SU-DHL-6 (cell line): Measurements from ENCODE around the gene CCM2.

Source experiments
- H2AFZ ChIP-seq: fragments of 200-600 bp; sonication (generic); 2 replicates; pipeline ENCODE4 v1.6.1; 2014; ENCODE audit warnings: low read depth, mild to moderate bottlenecking, moderate library complexity, mixed read lengths, antibody characterized with exemption, low read length; ENCODE audit not compliant: severe bottlenecking
- H3F3A ChIP-seq: fragments of 200-600 bp; shearing (Covaris generic); 2 replicates; pipeline ENCODE4 v1.6.0; 2016; ENCODE audit warnings: antibody characterized with exemption, mild to moderate bottlenecking; ENCODE audit not compliant: insufficient read depth
- H3K27ac ChIP-seq: fragments of 200-600 bp; sonication (generic); 2 replicates; pipeline ENCODE4 v1.5.1; 2016; ENCODE audit warnings: low read depth, mild to moderate bottlenecking, low read length, moderate library complexity, mixed read lengths
- H3K27me3 ChIP-seq: fragments of 200-600 bp; sonication (generic), shearing (Covaris generic); 2 replicates; pipeline ENCODE4 v1.6.0; 2014; ENCODE audit warnings: mild to moderate bottlenecking, low read length
- H3K36me3 ChIP-seq: fragments of 200-600 bp; sonication (generic); 2 replicates; pipeline ENCODE4 v1.6.1; 2014; ENCODE audit warnings: mild to moderate bottlenecking, low read length, mixed read lengths
- H3K4me2 ChIP-seq: fragments of 300-600, 200-600 bp; shearing (Covaris generic), sonication (generic); 2 replicates; pipeline ENCODE4 v1.6.0; 2014; ENCODE audit warnings: low read length, low read depth, mild to moderate bottlenecking; ENCODE audit not compliant: poor library complexity, severe bottlenecking
- H3K4me3 ChIP-seq: fragments of 200-600 bp; sonication (generic); 2 replicates; pipeline ENCODE4 v1.5.1; 2014; ENCODE audit warnings: antibody characterized with exemption, low read length, mild to moderate bottlenecking, mixed read lengths; ENCODE audit not compliant: insufficient read depth, poor library complexity, severe bottlenecking
- H3K79me2 ChIP-seq: fragments of 200-600 bp; sonication (generic); 2 replicates; pipeline ENCODE4 v1.6.1; 2014; ENCODE audit warnings: mild to moderate bottlenecking, low read length, moderate library complexity; ENCODE audit not compliant: insufficient read depth
- H3K9ac ChIP-seq: fragments of 200-600 bp; sonication (generic); 2 replicates; pipeline ENCODE4 v1.7.0; 2014; ENCODE audit warnings: mild to moderate bottlenecking, low read length
- H3K9me2 ChIP-seq: fragments of 200-600 bp; sonication (generic); replicated peaks from 2 replicates; pipeline ENCODE4 v1.6.1; 2014; ENCODE audit warnings: low read length; ENCODE audit not compliant: insufficient read depth
- H3K9me3 ChIP-seq: fragments of 200-600 bp; sonication (generic); 2 replicates; pipeline ENCODE4 v1.6.1; 2014; ENCODE audit warnings: low read length, mixed read lengths; ENCODE audit not compliant: insufficient read depth
- H4K20me1 ChIP-seq: fragments of 200-600 bp; sonication (generic); 2 replicates; pipeline ENCODE4 v1.6.1; 2014; ENCODE audit warnings: low read depth, mild to moderate bottlenecking, antibody characterized with exemption, low read length, moderate library complexity, mixed read lengths
- EZH2phosphoT487 ChIP-seq: fragments of 200-600 bp; sonication (generic), shearing (Covaris generic); conservative IDR thresholded peaks from 2 replicates; pipeline ENCODE4 v1.6.1; 2018; ENCODE audit warnings: mild to moderate bottlenecking, antibody characterized with exemption, low read length, moderate library complexity, mixed read lengths
- TF ChIP-seq, protein P1 (sequence below): fragments of 200-600 bp; sonication (generic); IDR thresholded peaks from one replicate; pipeline ENCODE4 v1.5.1; 2017; ENCODE audit warnings: antibody characterized with exemption, mild to moderate bottlenecking, low read length, moderate library complexity; ENCODE audit not compliant: insufficient read depth, poor library complexity, severe bottlenecking

The CCM2 gene

DNA sequence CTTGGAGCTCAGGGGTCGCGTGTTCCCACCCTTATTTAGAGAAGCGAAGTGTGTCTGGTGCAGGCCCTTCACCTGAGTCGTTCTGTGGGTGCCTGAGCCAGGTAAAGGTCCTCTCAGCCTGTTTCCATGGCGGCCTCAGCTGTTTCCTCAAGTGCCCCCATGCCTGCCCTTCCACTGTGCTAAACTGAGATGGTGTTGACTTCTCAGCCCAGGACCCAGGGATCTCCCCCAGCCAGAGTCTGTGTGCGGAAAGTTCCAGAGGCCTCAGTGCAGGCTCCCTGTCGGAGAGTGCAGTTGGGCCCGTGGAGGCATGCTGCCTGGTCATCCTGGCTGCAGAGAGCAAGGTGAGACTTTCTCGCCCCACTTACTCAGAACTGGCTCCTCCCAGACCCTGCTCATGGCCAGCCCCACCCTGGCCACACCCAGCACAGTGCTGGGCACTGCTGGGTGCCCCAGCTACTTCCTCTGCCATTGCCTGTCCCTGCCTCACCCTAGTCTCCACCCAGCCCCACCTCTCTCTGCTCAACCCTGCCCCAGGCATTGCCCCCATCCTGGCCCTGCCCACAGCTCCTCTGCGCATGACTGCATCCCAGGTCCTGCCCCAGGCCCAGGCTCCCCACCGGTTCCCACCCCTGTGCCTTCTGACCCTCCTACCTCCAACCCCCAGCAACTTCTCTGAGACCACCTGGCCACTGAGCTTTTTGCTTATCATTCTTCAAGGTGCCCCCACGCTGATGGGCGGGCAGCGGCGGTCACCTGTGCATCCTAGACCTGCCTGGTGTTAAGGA, 68.4 kb downstream of the CCM2 start:
- H3K36me3 ChIP-seq, result peaks cover 12% of the 10 kb centered on the region; the same call in 1 of the 2 replicates
- H3K9me3 ChIP-seq, result no peaks in the 10 kb centered on the region
- no peak overlapping the region for H3K4me2 ChIP-seq
- no peak overlapping the region for H3K9ac ChIP-seq
- H3K9me2 ChIP-seq, result no peaks in the 10 kb centered on the region
- no peak overlapping the region for H3K4me3 ChIP-seq
- H3K27me3 ChIP-seq, result no peaks in the 10 kb centered on the region
- no peaks in the 10 kb centered on the region for H3F3A ChIP-seq
- no peak for TF ChIP-seq EZH2phosphoT487
- TF ChIP-seq, protein P1, sequence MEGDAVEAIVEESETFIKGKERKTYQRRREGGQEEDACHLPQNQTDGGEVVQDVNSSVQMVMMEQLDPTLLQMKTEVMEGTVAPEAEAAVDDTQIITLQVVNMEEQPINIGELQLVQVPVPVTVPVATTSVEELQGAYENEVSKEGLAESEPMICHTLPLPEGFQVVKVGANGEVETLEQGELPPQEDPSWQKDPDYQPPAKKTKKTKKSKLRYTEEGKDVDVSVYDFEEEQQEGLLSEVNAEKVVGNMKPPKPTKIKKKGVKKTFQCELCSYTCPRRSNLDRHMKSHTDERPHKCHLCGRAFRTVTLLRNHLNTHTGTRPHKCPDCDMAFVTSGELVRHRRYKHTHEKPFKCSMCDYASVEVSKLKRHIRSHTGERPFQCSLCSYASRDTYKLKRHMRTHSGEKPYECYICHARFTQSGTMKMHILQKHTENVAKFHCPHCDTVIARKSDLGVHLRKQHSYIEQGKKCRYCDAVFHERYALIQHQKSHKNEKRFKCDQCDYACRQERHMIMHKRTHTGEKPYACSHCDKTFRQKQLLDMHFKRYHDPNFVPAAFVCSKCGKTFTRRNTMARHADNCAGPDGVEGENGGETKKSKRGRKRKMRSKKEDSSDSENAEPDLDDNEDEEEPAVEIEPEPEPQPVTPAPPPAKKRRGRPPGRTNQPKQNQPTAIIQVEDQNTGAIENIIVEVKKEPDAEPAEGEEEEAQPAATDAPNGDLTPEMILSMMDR, result no peak
- peaks cover 29% of the 10 kb centered on the region for H3K79me2 ChIP-seq
- no peak overlapping the region for H3K27ac ChIP-seq
- no peaks in the 10 kb centered on the region; the same call in 1 of the 2 replicates for H4K20me1 ChIP-seq
- H2AFZ ChIP-seq, result no peak overlapping the region

DNA sequence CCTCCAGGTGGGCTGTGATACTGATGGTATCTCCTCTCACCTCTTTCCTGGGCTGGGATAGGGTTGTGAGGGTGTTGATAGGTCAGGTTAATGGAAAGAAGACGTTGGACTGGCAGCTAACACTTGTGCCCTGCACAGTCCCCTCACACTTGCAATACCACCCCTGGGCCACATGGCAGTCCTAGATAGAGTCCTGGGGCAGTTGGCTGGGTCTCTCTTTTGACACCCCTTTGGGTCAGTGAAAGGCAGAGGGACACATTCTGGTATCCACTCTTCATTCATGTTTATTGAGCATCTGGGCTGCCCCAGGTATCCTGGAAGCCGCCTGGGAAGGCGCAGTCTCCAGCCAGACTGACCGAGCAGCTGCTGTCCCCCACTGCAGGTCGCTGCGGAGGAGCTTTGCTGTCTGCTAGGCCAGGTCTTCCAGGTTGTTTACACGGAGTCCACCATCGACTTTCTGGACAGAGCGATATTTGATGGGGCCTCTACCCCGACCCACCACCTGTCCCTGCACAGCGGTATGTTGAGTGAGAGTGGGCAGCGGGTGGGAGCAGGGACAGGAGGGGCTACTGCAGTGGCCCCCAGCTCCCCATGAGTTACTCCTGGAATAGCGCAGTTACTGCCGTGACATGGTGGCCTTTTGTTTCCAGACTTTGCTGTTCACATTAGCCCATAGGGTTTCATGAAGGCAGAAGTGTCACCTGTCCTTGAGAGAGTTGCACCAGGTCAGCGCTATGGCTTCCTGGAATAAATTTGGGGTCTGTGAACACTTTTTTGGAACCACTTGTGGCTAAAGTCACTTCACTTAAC, 69.6 kb downstream of the CCM2 start:
- H4K20me1 ChIP-seq, result no peaks in the 10 kb centered on the region
- H3K4me3 ChIP-seq, result no peak overlapping the region
- no peak for TF ChIP-seq EZH2phosphoT487
- TF ChIP-seq, protein P1, result no peak
- H3K9ac ChIP-seq, result no peak overlapping the region
- no peak overlapping the region for H3K27ac ChIP-seq
- no peaks in the 10 kb centered on the region for H3K9me2 ChIP-seq
- peaks cover 18% of the 10 kb centered on the region for H3K79me2 ChIP-seq
- H3K27me3 ChIP-seq, result no peaks in the 10 kb centered on the region
- 0 out of 2 replicates have a peak, but pooled peaks cover under 1% of the 10 kb centered on the region for H3K36me3 ChIP-seq
- H2AFZ ChIP-seq, result no peak overlapping the region
- H3K4me2 ChIP-seq, result no peak overlapping the region
- H3F3A ChIP-seq, result no peaks in the 10 kb centered on the region
- H3K9me3 ChIP-seq, result no peaks in the 10 kb centered on the region

DNA sequence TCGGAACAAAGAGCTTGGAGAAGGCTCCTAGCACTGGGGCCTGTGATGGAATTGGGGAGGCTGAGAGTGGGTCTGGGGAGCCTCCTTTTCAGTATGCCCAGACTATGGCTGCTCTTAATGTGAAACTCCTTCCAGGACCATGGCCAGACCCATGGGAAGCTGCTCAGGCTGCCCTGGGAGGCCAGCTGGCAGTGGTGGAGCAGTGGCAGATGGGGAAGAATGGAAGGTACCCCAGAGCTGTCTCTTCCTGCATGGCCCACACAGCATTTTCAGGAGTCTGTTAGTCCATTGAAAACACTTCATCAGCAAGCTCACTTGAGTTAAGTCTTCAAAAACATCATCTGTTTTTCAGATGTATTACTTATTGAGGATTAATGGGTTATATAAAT, 70.2 kb downstream of the CCM2 start:
- TF ChIP-seq, protein P1, result no peak
- TF ChIP-seq EZH2phosphoT487, result no peak
- no peaks in the 10 kb centered on the region for H3K9me3 ChIP-seq
- H3F3A ChIP-seq, result no peaks in the 10 kb centered on the region
- H3K4me2 ChIP-seq, result no peak overlapping the region
- H3K36me3 ChIP-seq, result no peaks in the 10 kb centered on the region
- no peak overlapping the region for H2AFZ ChIP-seq
- no peaks in the 10 kb centered on the region for H4K20me1 ChIP-seq
- no peak overlapping the region for H3K4me3 ChIP-seq
- peaks cover 12% of the 10 kb centered on the region for H3K79me2 ChIP-seq
- no peak overlapping the region for H3K9ac ChIP-seq
- H3K27ac ChIP-seq, result no peak overlapping the region
- H3K9me2 ChIP-seq, result no peaks in the 10 kb centered on the region
- no peaks in the 10 kb centered on the region for H3K27me3 ChIP-seq
